Mammary epithelial cell (primary cell): ENCODE data around the gene GAB4.

Experiments
- CTCF ChIP-seq, 2 donors: IDR thresholded peaks in 1 of 2; conservative IDR thresholded peaks in 1 of 2; 2 replicates each; pipeline ENCODE4 v1.5.1; 2011 to 2012; ENCODE audit warnings: inconsistent platforms in 2 of 2, low read length in 2 of 2, mild to moderate bottlenecking in 2 of 2, control low read depth in 1 of 2, low read depth in 1 of 2; ENCODE audit not compliant: insufficient read depth in 1 of 2; ENCODE audit errors: extremely low read depth in 1 of 2
- EZH2 ChIP-seq: IDR thresholded peaks from 2 replicates; pipeline ENCODE4 v1.6.1; 2012; ENCODE audit warnings: low read length, inconsistent platforms, borderline replicate concordance

GRCh38 chr22:16917144-16918003, 90.6 kb downstream of the GAB4 start:
- TF ChIP-seq CTCF (conservative IDR thresholded peaks at IDR 0.05 in 1 of 2, IDR thresholded peaks at IDR 0.05 in 1 of 2; ENCODE audit: extremely low read depth in 1 of 2, insufficient read depth in 1 of 2, low read depth in 1 of 2, low read length in 2 of 2): peak; percentile 55 to 70
- no peak for TF ChIP-seq EZH2
